Hematopoietic multipotent progenitor cell treated with erythropoietin and hydrocortisone succinate and interleukin-3 and kit ligand, for 17 days (in vitro differentiated cells): ENCODE measurements around the gene HSF2.
A peak's percentile ranks its signal among the peaks of the same experiment; 100 is the strongest.

ENCODE experiments used
- DNase-seq: peaks from one replicate; pipeline ENCODE4 v3.0.0-alpha.2; 2015; ENCODE audit warnings: low spot score

The HSF2 gene, protein sequence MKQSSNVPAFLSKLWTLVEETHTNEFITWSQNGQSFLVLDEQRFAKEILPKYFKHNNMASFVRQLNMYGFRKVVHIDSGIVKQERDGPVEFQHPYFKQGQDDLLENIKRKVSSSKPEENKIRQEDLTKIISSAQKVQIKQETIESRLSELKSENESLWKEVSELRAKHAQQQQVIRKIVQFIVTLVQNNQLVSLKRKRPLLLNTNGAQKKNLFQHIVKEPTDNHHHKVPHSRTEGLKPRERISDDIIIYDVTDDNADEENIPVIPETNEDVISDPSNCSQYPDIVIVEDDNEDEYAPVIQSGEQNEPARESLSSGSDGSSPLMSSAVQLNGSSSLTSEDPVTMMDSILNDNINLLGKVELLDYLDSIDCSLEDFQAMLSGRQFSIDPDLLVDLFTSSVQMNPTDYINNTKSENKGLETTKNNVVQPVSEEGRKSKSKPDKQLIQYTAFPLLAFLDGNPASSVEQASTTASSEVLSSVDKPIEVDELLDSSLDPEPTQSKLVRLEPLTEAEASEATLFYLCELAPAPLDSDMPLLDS

DNA sequence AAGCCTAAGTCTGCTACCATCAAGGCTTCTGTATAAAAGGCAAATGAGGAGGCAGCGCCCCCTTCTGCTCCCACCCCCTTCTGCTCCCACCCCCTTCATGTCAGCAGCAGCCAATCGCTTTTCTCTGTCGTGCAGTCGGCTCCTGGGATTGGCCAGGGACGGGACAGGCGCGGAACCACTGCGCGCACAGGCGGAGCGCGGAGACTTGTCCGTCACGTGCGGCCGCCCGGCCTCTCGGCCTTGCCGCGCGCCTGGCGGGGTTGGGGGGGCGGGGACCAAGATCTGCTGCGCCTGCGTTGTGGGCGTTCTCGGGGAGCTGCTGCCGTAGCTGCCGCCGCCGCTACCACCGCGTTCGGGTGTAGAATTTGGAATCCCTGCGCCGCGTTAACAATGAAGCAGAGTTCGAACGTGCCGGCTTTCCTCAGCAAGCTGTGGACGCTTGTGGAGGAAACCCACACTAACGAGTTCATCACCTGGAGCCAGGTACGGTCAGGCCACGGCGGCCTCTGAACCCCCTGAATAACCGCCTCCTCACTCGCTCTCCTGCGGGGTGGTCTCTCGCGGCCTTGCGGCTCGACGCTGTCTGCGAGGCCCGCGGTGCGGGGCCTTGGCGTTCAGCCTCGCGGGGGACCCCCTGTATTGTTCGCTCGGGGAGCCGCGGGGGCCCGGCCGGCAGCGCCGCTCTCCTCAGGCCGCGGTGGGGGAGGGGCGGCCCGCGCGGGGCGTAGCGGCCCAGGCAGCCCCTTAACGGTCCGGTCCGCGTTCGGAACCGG, at the start of gene HSF2:
TSS of gene HSF2 (plus strand) at position 305 of the 773 bp plus-strand sequence. CDS start at position 391, 86 bp downstream.
- DNase-seq = peak; percentile 93

DNA sequence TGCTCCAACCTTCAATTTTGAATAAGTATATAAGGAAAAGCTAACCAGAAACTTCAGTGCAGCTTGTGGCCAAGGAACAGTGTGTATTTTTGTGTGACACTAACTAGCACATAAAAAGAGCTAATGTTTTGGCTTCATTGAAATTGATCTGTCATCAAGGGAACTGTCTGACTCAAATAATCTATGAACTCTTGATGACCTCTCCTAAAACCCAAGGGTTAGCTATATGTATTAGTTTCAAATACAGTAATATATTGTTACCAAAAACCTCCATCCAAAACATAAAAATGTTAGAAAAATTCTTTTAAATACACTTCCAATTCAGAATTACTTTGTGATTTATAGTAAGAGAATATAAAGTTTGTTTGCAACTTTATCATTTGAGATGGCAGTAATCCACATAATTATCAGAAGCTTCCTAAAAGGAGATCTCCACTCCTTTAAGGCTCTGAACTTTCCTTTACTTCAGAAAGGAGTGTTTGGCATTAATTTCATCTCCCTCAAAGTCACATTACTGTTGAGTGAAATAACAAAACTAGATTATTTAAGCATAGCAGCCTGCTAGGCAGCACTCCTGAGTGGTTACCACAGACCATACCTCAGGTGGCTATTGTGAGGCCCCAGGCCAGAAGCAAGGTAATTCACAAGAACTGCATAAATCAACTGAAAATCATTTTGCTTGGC, 46.3 kb upstream of the HSF2 start:
- DNase-seq = no peak

DNA sequence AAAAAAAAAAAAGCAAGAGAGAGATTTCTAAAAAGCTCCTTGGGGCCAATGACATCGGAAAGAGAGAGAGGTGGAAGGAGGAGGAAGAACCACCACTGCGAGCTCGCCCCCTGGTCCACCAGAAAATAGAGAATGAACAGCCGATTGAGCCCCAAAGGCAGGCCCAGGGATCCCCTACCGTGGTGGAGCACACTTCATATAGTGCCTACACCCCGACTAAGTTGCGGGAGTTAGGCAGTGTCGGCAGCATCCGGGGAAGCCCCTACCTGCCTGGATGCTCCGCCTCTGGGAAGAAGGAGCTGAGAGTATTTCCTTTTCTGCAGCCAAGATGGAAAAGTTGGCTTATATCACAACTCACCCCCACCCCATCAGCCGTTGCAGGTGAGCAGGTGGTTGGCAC, 38.6 kb upstream of the HSF2 start:
- DNase-seq = no peak

DNA sequence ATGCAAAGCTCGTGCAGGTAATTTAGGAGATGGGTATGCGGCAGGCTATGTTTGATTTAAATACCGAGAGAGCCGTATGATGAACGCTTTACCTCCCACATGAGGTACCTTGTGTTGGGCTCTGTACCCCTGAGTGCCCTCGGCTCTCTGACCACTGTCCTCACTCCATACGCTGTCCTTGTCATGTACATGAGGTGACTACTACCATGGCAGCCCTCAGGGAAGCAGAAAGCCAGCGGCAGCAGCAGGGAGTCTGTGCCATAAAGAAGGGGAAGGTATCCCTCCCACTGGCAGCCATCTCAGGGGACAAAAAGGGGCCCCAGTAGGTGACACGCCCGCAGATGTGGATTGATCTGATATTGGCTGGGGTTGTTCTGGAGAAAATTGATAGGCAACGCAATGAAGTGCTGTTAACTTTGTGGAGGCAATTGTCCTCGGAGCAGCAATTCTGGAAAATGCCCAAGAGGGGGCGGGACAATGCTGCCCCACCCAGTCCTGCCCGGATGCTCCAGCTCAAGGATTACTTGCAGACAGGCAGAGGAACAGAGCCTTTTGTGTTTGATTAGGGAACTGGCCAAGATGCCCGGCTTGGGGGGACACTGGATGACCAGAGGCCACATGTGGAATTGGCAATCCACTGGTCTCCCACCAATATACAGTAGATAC, 38.0 kb upstream of the HSF2 start:
- DNase-seq = no peak

DNA sequence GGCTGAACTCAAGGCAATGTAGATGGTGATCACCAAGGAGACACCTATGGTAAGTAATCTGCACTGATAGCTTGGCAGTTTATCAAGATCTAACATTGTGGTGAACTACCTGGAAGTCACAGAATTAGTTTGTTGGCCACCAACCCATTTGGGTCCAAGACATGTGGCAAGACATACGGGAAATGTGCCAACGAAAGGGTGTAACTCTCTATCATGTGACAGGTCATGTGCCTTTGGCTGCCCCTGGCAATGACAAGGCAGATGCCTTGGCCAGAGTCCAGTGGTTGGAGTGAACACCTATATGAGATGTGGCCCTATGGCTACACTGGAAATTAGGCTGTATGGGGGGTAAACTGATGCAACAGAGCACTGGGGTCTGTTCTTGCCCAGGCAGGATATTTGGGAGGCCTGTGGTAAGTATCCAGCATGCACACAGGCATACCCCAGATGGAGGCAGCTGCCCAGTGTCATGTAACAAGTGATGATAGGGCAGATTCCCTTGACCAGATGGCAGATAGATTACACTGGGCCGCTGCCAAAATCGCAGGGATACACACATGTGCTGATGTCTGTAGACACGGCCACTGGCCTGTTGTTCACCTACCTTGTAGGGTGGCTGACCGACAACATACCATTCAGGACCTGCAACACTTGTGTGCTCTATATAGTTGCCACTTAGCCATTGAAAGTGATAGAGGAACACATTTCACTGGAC, 35.5 kb upstream of the HSF2 start:
- DNase-seq = peak; percentile 71

DNA sequence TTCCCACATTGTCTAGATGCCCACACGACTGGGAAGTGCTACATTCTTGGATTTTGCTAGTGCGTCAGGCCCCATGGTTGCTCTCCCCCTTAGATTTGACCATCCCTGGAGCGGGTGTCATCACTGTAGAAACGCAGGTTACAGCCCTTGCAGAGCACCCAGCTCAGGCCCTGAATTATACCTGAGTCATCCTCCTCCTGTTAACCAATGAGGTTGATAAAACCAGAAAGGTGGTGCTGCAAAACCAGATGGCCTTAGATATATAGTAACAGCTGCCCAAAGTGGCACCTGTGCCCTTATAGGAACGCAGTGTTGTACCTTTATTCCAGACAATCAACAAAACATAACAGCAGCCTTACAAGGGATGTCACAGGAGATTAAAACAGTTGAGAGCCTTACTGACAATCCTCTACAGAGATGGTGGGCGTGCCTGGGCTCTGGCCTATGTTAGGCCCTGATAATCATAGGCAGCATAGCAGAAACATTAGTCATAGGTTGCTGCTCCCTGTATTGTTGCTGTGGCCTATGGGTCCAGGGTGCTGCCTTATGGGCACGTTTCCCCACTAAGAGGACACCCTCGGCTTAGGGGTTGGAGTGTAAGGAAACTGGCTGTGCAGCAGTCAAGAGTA, 33.6 kb upstream of the HSF2 start:
- DNase-seq = peak; percentile 20

DNA sequence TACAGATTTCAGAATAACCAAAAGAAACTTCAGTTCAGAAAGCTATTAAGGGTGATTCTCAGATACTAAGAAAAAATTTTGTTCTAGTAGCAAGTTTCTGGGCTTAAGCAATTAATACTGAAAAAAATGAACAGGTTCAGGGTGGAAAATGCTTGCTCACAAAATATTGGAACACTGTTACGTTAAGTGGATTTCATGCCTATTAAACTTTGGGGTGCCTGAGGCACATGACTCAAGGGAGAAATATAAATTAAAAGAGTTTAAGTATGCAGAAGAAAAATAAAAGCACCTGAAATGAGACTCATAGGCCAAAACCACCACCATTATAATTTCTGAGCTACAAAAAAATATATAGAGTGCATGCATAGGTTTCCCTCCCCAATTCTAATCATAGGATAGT, 32.3 kb upstream of the HSF2 start:
- DNase-seq = no peak

DNA sequence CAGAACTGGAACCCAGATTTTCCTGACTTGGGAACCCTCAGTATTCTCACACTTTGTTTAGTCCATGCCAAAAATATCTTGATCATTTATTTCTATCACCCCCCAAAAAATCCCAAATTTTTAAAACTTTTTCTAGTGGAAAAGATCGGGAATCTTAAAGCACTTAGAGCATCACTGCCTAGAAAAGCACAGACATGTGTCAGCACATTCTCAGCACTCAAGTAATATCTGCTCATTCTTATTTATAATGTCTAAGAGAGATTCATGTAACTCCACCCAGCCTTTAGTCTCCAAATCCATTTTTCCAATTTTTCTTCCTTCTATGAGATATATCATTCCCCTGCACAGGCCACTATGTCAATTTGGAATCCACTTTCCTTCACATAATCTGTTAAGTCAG, 29.9 kb upstream of the HSF2 start:
- DNase-seq = no peak

DNA sequence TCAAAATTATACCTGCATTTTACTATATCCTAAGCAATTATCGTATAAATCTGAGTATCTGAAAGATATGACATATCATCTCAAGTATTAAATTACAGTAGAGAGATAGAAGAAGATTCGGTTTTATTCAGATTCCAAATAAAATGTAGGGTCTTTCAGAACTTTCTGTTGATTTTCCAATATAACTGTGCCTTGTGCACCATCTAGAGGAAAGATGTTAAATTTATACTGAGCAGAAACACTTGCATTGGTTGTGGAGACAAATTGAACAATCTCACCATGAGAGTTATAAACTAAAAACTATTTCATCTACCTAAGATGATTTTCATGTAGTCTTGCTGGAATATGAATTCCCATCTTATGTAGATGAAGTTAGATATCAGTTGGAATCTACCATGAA, 26.8 kb upstream of the HSF2 start:
- no peak for DNase-seq

DNA sequence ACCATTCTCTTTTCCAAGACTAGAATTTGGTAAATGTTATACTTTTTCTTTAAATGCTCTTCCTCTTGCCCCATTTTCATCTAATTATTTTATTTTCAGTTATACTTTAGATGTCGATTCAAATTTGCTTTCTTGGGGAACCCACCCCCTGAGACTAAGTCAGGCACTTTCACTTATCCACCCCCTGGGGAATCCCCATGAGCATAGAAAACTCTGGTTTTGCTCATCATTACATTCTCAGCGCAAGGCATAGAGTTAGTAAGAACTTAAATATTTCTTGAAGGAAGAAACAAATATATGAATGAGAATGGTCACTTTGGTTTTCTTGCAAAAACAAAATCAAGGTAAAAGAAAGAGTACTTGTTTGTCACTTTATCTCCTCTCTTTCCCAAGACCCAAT, 25.1 kb upstream of the HSF2 start:
- DNase-seq = no peak

DNA sequence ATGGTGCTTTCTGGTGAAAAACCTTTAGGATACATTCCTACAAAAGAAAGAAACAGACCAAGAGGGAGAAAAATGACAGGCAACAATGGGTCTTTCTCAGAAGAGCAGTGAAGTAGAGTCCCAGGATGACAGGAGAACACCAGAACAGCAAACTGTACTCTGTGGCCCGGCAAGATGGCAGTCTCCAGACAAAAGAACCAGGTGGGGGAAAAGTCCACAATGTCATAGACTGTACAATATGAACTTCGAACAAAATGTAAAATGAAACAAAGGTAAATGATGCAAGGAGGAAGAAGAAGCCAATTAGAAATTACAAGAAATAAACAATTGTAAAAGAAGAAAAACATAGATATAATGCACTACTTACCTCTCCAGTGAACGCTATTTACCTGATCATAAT, 23.2 kb upstream of the HSF2 start:
- DNase-seq = no peak

DNA sequence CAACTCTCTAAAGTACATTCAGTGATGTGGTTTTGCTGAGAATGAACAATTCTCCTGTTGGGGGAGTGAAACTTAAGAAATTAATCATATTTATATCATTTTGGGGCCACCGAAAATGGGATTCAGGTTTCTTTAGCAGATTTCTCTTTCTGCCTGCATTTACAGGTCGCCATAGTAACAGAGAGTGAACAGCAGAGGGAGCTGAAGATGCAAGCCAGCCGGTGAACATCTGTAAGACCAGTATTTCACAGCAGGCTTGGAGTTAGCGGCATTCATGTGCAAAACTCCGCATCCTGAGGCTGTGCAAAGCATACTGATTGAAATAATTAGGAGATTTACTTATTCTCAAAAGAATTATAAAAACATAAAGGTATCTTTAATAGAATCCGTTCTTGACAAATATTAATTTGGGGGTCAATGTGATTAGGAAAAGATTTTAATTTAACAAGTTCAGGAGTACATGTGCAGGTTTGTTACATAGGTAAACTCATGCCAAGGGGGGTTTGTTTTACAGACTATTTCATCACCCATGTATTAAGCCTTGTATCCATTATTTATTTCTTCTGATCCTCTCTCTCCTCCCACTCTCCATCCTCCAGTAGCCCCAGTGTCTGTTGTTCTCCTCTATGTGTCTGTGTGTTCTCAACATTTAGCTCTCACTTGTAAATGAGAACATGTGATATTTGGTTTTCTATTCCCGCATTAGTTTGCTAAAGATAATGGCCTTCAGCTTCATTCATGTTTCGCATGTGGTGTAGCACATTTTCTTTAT, 17.8 kb upstream of the HSF2 start:
- DNase-seq = peak; percentile 69

DNA sequence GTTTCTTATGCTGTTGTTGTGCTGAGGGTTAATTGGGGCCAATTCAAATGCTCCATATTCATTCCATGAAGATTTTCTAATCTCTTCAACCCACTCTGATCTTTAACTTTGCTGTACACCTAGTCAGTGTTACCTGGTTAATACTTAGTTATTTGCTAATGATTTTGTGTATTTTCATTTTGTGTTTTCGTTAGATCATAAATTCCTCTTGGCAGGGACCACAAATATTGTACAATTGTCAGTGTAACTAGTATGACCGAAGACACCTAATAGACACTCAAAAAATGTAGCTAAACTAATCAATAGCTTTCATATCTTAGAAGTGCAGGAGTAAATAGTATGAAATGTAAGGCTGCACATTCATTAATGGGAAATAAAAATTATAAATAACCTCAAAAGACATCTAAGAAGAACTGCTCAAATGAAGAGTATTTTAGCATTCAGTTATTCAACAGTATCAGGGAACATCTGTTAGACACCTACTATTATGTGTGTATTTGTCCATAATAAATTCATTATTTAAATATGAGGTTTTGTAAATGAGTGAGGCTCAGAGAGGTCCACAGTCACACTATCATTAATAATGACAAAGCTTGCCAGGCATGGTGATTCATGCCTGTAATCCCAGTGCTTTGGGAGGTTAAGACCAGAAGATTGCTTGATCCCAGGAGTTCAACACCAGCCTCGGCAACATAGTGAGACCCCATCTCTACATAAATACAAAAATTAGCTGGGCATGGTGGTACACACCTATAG, 13.4 kb upstream of the HSF2 start:
- no peak for DNase-seq

DNA sequence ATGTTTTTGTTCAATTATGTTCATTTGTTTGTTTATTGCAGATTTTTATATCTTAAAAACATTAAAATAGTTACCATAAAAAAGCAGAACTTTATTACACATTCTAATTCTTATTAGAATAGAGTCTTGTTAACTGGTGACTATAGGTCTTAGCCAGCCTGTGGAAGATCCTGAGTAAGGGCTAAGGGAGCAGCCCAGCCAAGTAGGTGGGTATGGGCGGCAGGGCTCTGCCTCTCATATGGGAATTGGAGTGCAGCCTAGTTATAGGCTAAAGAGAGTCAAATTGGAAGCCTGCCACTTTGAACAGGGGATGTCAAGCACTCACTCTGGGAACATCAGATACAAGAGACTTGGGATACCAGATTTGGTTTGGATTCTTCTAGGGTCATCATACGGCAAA, 10.5 kb upstream of the HSF2 start:
- DNase-seq = no peak

DNA sequence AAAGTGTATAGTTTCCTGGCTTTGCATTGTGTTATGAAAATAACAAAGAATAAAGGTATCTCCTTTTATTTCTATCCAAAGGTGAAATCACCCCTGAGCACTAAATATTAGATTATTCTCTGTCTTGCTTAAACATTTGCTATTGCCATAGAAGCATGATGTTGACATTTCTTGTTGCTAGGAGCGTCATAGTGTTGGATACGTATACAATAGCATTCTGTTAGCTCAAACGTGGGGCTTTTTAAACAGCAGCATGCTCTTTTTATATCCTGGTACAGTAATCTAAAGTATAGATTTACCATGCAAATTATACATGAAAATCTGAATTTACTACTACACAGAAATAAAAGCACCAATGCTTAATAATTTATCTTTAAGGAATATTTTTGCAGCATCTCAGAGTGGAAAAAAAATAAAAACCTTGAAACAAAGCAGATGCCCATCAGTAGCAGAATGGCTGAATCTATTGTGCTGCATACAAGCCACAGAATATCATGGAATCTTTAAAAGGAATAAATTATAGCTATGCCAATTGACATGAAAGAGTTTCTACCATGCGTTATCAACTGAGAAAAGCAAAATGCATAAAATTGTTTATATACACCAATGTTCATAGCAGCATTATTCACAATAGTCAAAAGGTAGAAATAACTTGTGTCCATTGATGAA, 9.6 kb upstream of the HSF2 start:
- no peak for DNase-seq

DNA sequence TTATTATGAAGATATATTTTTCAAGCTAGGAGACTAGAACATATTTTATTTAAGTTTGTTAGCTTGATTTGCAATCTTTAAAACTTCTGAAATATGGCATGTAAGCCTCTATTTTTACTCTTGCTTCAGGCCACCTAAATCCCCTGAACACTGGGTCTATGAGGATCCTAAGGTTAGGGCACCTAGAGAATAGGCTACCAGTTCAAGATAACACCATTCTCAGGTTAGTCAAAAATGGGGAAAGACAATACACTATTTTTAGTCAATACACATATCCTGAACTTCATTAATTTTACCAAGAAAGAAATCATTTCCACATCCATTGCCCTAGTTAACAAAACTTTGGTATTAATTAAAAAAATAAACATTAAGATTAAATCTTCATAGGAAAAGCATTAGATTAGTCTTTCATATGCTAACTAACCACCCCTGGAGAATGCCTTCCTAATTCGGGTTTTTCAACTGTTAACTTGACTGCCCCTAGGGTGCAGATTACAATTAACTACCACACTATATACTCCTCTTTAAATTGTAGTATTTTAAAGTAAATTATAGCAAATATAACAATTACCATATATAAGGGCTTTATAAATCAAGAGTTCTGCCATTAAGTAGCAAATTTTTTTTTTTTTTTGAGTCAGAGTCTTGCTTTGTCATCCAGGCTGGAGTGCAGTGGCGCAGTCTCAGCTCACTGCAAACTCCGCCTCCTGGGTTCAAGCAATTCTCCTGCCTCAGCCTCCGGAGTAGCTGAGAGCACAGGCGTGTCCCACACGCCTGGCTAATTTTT, 6.7 kb upstream of the HSF2 start:
- no peak for DNase-seq

DNA sequence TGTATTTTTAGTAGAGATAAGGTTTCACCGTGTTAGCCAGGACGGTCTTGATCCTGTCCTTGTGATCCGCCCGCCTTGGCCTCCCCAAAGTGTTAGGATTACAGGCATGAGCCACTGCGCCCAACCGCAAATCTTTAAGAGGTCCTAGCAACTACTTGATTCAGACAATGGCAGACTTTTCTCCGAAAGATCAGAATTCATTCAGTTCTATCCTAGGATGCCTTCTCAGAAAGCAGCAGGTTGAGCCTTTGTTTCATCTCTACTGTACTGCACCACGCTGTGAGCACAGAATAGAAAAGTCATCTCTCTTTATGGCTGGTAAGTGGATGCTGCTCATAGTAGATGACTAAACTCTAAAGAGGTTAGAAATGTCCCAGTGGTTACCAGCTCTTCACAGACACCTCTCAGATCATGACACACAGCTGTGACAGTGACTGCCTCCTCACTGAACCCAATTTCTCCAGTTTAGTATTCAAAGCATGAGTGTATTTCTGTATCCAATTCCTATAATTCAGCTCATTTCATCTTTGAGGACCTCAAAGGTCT, 6.0 kb upstream of the HSF2 start:
- DNase-seq = no peak

DNA sequence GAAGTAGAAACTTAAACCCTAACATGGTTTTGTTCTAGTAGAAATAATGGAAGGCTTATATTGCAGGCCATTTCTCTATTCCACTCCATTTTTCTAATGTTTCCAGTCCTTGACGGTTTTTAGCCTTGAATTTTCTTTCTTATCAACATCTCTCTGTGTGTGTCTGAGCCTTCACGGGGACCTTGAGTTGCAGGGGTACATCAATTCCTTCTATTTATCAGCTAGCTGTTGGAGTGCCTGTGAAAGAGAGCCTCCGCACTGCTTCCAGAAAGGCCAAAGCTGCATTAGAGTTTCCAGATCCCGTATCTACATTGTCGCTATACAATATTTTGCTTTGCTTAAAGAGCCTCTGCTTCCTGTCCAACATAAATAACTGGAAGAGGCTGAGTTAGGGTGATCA, 5.4 kb upstream of the HSF2 start:
- DNase-seq = no peak
